HCT116 (cell line): Measurements from ENCODE around the gene PKN2. TPM values are rescaled to one million over a fixed set of nuclear protein-coding genes. Genes with fewer than 3 reads are reported as not detected.

Source experiments
- ATAC-seq: fragments of 200-7000 bp; cut with Tn5 transposase; 2 replicates; pipeline ENCODE4 v1.9.1; 2020; ENCODE audit warnings: mild to moderate bottlenecking, moderate library complexity
- BruUV-seq: library from RNA; stranded (reverse); fragments of 400-500 nt; replicated peaks from 2 replicates; lab custom pipeline; 2021; lab: Mats Ljungman, UMichigan
- CTCF ChIA-PET: fragments of 300-600 bp; sonication (Branson Sonifier 250); formaldehyde crosslinking; loops from one replicate; lab custom pipeline; 2021; ENCODE audit warnings: antibody characterized with exemption; lab: Charles Lee
- POLR2A ChIA-PET: fragments of 300-600, 350-600 bp; sonication (Branson Sonifier 250); formaldehyde crosslinking; loops from one replicate; lab custom pipeline; 2021; ENCODE audit warnings: antibody characterized with exemption; lab: Charles Lee
- RAD21 ChIA-PET, 2 experiments: fragments of 300-600 bp; sonication (Branson Sonifier 250); formaldehyde crosslinking; loops; one replicate each; lab custom pipeline; 2023; ENCODE audit warnings: low total read pairs in 2 of 2; ENCODE audit not compliant: uncharacterized antibody in 2 of 2, unreplicated experiment in 2 of 2, low non-redundant PET in 1 of 2; lab: Charles Lee
- DNase-seq: peaks from one replicate; pipeline ENCODE4 v3.0.0-alpha.2; 2010; ENCODE audit warnings: low read depth, low spot score
- H2AFZ ChIP-seq: fragments of 200-600 bp; shearing (Covaris generic), sonication (generic); 2 replicates; pipeline ENCODE4 v1.6.1; 2017; ENCODE audit warnings: low read depth, mixed run types, mixed read lengths, antibody characterized with exemption, low read length; ENCODE audit not compliant: poor library complexity, severe bottlenecking
- H3K27ac ChIP-seq: 2 replicates; pipeline ENCODE4 v1.5.1; 2012; ENCODE audit warnings: low read depth, low read length
- H3K27me3 ChIP-seq: fragments of 200-600 bp; sonication (generic); 2 replicates; pipeline ENCODE4 v1.6.1; 2016; ENCODE audit warnings: mixed run types, low read length, mixed read lengths; ENCODE audit not compliant: insufficient read depth
- H3K36me3 ChIP-seq, 2 experiments: fragments of 200-500 bp in 1 of 2; fragments of 200-600 bp in 1 of 2; sonication (Bioruptor generic) in 1 of 2; sonication (generic) in 1 of 2; 2 replicates each; pipeline versions ENCODE4 v1.5.1 to v1.6.1; 2014 to 2016; ENCODE audit warnings: low read length in 2 of 2, inconsistent platforms in 1 of 2, mixed read lengths in 1 of 2, mixed run types in 1 of 2; ENCODE audit not compliant: insufficient read depth in 2 of 2, control insufficient read depth in 1 of 2
- H3K4me1 ChIP-seq, 2 experiments: fragments of 200-600 bp in 1 of 2; sonication (generic) in 1 of 2; 2 replicates each; pipeline versions ENCODE4 v1.5.1 to v1.6.1; 2012 to 2017; ENCODE audit warnings: low read length in 2 of 2, inconsistent platforms in 1 of 2, mild to moderate bottlenecking in 1 of 2, mixed read lengths in 1 of 2, mixed run types in 1 of 2, moderate library complexity in 1 of 2; ENCODE audit not compliant: insufficient read depth in 2 of 2, control insufficient read depth in 1 of 2
- H3K4me2 ChIP-seq: fragments of 200-600 bp; sonication (generic); 2 replicates; pipeline ENCODE4 v1.6.1; 2017; ENCODE audit warnings: mixed run types, low read length, mixed read lengths
- H3K4me3 ChIP-seq, 2 experiments: fragments of 200-600 bp in 1 of 2; sonication (generic) in 1 of 2; replicated peaks in 1 of 2; 2 replicates each; pipeline ENCODE4 v1.5.1; 2011 to 2016; ENCODE audit warnings: low read length in 2 of 2, control low read depth in 1 of 2, low read depth in 1 of 2, mild to moderate bottlenecking in 1 of 2, mixed read lengths in 1 of 2, mixed run types in 1 of 2
- H3K79me2 ChIP-seq: fragments of 200-600 bp; sonication (generic); 2 replicates; pipeline ENCODE4 v1.6.1; 2017; ENCODE audit warnings: mild to moderate bottlenecking, mixed run types, low read length, moderate library complexity, mixed read lengths; ENCODE audit not compliant: insufficient read depth
- H3K9ac ChIP-seq: fragments of 200-600 bp; sonication (generic); 2 replicates; pipeline ENCODE4 v1.6.1; 2016; ENCODE audit warnings: low read length, mixed read lengths
- H3K9me2 ChIP-seq: fragments of 200-600 bp; sonication (generic), shearing (Covaris generic); 2 replicates; pipeline ENCODE4 v1.6.1; 2017; ENCODE audit warnings: mixed run types, mild to moderate bottlenecking, moderate library complexity; ENCODE audit not compliant: insufficient read depth
- H3K9me3 ChIP-seq, 2 experiments: fragments of 200-500 bp in 1 of 2; fragments of 200-600 bp in 1 of 2; sonication (Bioruptor generic) in 1 of 2; sonication (generic) in 1 of 2; 2 replicates each; pipeline ENCODE4 v1.6.1; 2014 to 2017; ENCODE audit warnings: low read length in 2 of 2, mixed read lengths in 2 of 2, inconsistent platforms in 1 of 2, low read depth in 1 of 2, mild to moderate bottlenecking in 1 of 2, mixed run types in 1 of 2, moderate library complexity in 1 of 2; ENCODE audit not compliant: control insufficient read depth in 1 of 2, insufficient read depth in 1 of 2
- H4K20me1 ChIP-seq: fragments of 200-600 bp; sonication (generic), shearing (Covaris generic); 2 replicates; pipeline ENCODE4 v1.6.1; 2017; ENCODE audit warnings: mixed run types, mild to moderate bottlenecking, moderate library complexity; ENCODE audit not compliant: insufficient read depth
- ATF3 ChIP-seq: IDR thresholded peaks from 2 replicates; pipeline ENCODE4 v1.6.1; 2012
- POLR2A ChIP-seq: IDR thresholded peaks from 2 replicates; pipeline ENCODE4 v1.7.0; 2011; ENCODE audit warnings: borderline replicate concordance; ENCODE audit not compliant: insufficient read depth, insufficient read length; ENCODE audit errors: extremely low read depth
- RAD21 ChIP-seq: IDR thresholded peaks from 2 replicates; pipeline ENCODE4 v1.6.1; 2012; ENCODE audit warnings: low read depth, mild to moderate bottlenecking
- REST ChIP-seq: IDR thresholded peaks from 2 replicates; pipeline ENCODE4 v1.6.1; 2012; ENCODE audit warnings: low read depth
- SRF ChIP-seq: IDR thresholded peaks from 2 replicates; pipeline ENCODE4 v1.6.1; 2012; ENCODE audit warnings: low read depth
- YY1 ChIP-seq: IDR thresholded peaks from 2 replicates; pipeline ENCODE4 v1.6.1; 2011; ENCODE audit warnings: low read length, low read depth, moderate library complexity, mild to moderate bottlenecking; ENCODE audit not compliant: insufficient replicate concordance; ENCODE audit errors: extremely low read depth
- ZBTB33 ChIP-seq: IDR thresholded peaks from 2 replicates; pipeline ENCODE4 v1.6.1; 2011; ENCODE audit warnings: mild to moderate bottlenecking, low read length, moderate library complexity; ENCODE audit not compliant: insufficient replicate concordance; ENCODE audit errors: extremely low read depth
- intact Hi-C: fragments of 100-400 bp; cut with micrococcal nuclease; formaldehyde crosslinking; loops from 2 replicates; pipeline ENCODE4 v1.10.0; 2022
- total RNA-seq: library from RNA; stranded (reverse); gene quantifications from one replicate; pipeline ENCODE4 v1.2.1, GENCODE V29; 2021; ENCODE audit not compliant: unreplicated experiment

The PKN2 gene
- total RNA-seq, 1 experiment from 2014 or later = 44.3 TPM

- no peak overlapping the region for H2AFZ ChIP-seq
- H3K9me3 ChIP-seq = no peaks in the 10 kb centered on the region
- no peak overlapping the region for H3K4me2 ChIP-seq
- intact Hi-C loops = no loop called here
- no peaks in the 10 kb centered on the region for H3K9me2 ChIP-seq
- CTCF ChIA-PET = no interaction called here
- H3K9ac ChIP-seq = no peak overlapping the region
- POLR2A ChIA-PET = no interaction called here
- H3K27ac ChIP-seq = no peak overlapping the region
- H3K27me3 ChIP-seq = no peaks in the 10 kb centered on the region
- H3K36me3 ChIP-seq = 0 out of 4 replicates have a peak, but pooled peaks cover 0 to 2% of the 10 kb centered on the region in 2 experiments
- no peak for ATAC-seq
- peaks cover 19 to 38% of the 10 kb centered on the region in 2 experiments for H3K4me1 ChIP-seq
- RAD21 ChIA-PET = no interaction called here
- no TSS peak for BruUV-seq
- TF ChIP-seq POLR2A (no peak), ATF3 (no peak), YY1 (no peak), REST (no peak), ZBTB33 (no peak), SRF (no peak), RAD21 (no peak)
- TF ChIP-seq, all 23 proteins: peak for 0
- peaks cover 37% of the 10 kb centered on the region for H3K79me2 ChIP-seq
- H3K4me3 ChIP-seq = no peak overlapping the region
- H4K20me1 ChIP-seq = no peaks in the 10 kb centered on the region
- DNase-seq = no peak
Measured at GRCh38 chr1:88768187-88768586, 84.1 kb downstream of the PKN2 start.
